ENCODE data around the gene RBKS.

- TF ChIP-seq ZFHX2 (tag by site-specific recombination; conservative IDR thresholded peaks at IDR 0.05) (no peak), YY1 (tag by site-specific recombination; IDR thresholded peaks at IDR 0.05) (no peak), ZNF280C (tag by site-specific recombination; IDR thresholded peaks at IDR 0.05) (no peak), CTCF (tag by site-specific recombination; IDR thresholded peaks at IDR 0.05) (no peak), ZNF24 (tag by site-specific recombination; IDR thresholded peaks at IDR 0.05) (no peak), ZNF658 (tag by site-specific recombination; IDR thresholded peaks at IDR 0.05) (no peak), ZNF274 (IDR thresholded peaks at IDR 0.05; ENCODE audit: low read length) (no peak), ZNF274 (tag by site-specific recombination; IDR thresholded peaks at IDR 0.05; ENCODE audit: borderline replicate concordance) (no peak), IKZF3 (tag by site-specific recombination; IDR thresholded peaks at IDR 0.05) (no peak), ZNF670 (tag by site-specific recombination; IDR thresholded peaks at IDR 0.05; ENCODE audit: low read depth) (no peak)
- TF ChIP-seq, protein P1, sequence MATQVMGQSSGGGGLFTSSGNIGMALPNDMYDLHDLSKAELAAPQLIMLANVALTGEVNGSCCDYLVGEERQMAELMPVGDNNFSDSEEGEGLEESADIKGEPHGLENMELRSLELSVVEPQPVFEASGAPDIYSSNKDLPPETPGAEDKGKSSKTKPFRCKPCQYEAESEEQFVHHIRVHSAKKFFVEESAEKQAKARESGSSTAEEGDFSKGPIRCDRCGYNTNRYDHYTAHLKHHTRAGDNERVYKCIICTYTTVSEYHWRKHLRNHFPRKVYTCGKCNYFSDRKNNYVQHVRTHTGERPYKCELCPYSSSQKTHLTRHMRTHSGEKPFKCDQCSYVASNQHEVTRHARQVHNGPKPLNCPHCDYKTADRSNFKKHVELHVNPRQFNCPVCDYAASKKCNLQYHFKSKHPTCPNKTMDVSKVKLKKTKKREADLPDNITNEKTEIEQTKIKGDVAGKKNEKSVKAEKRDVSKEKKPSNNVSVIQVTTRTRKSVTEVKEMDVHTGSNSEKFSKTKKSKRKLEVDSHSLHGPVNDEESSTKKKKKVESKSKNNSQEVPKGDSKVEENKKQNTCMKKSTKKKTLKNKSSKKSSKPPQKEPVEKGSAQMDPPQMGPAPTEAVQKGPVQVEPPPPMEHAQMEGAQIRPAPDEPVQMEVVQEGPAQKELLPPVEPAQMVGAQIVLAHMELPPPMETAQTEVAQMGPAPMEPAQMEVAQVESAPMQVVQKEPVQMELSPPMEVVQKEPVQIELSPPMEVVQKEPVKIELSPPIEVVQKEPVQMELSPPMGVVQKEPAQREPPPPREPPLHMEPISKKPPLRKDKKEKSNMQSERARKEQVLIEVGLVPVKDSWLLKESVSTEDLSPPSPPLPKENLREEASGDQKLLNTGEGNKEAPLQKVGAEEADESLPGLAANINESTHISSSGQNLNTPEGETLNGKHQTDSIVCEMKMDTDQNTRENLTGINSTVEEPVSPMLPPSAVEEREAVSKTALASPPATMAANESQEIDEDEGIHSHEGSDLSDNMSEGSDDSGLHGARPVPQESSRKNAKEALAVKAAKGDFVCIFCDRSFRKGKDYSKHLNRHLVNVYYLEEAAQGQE (tag by site-specific recombination; IDR thresholded peaks at IDR 0.05) = no peak
These were observed 89.3 kb downstream of the RBKS start for GRCh38 chr2:27800856-27801255.

All from HEK293 (cell line).